Osteoblast (primary cell): ENCODE results near the gene TTC38. TPM values are rescaled to one million over a fixed set of nuclear protein-coding genes. Genes with fewer than 3 reads are reported as not detected.

Experiments
- DNase-seq: peaks from one replicate; pipeline ENCODE4 v3.0.0; 2011; ENCODE audit warnings: low spot score, mixed read lengths; ENCODE audit not compliant: insufficient read length; ENCODE audit errors: missing footprints
- H2AFZ ChIP-seq: 2 replicates; pipeline ENCODE4 v1.6.0; 2011; ENCODE audit warnings: mild to moderate bottlenecking, low read length
- H3K27ac ChIP-seq: 2 replicates; pipeline ENCODE4 v1.5.1; 2011; ENCODE audit warnings: mild to moderate bottlenecking, low read depth, low read length, moderate library complexity
- H3K27me3 ChIP-seq: 2 replicates; pipeline ENCODE4 v1.6.0; 2012; ENCODE audit warnings: mild to moderate bottlenecking, control low read depth, inconsistent platforms, low read length, moderate library complexity; ENCODE audit not compliant: insufficient read depth
- H3K36me3 ChIP-seq: 2 replicates; pipeline ENCODE4 v1.5.1; 2011; ENCODE audit warnings: mild to moderate bottlenecking, low read length, control low read depth, moderate library complexity; ENCODE audit not compliant: insufficient read depth
- H3K4me1 ChIP-seq: 2 replicates; pipeline ENCODE4 v1.5.1; 2011; ENCODE audit warnings: mild to moderate bottlenecking, low read length, control low read depth, moderate library complexity; ENCODE audit not compliant: insufficient read depth
- H3K4me2 ChIP-seq: 2 replicates; pipeline ENCODE4 v1.6.0; 2011; ENCODE audit warnings: mild to moderate bottlenecking, low read length; ENCODE audit not compliant: insufficient read depth
- H3K4me3 ChIP-seq: fragments of 200-600 bp; sonication (generic); 3 replicates; pipeline ENCODE4 v1.5.1; 2012; ENCODE audit warnings: mild to moderate bottlenecking, low read length, inconsistent platforms; ENCODE audit not compliant: insufficient read depth
- H3K79me2 ChIP-seq: 2 replicates; pipeline ENCODE4 v1.6.0; 2012; ENCODE audit warnings: mild to moderate bottlenecking, low read length, control low read depth, inconsistent platforms; ENCODE audit not compliant: insufficient read depth
- H3K9me3 ChIP-seq: 2 replicates; pipeline ENCODE4 v1.5.1; 2011; ENCODE audit warnings: low read depth, low read length, control low read depth
- H4K20me1 ChIP-seq: 2 replicates; pipeline ENCODE4 v1.6.0; 2012; ENCODE audit warnings: mild to moderate bottlenecking, low read length, control low read depth; ENCODE audit not compliant: insufficient read depth
- CTCF ChIP-seq: IDR thresholded peaks from 2 replicates; pipeline ENCODE4 v1.5.1; 2011; ENCODE audit warnings: mild to moderate bottlenecking, low read depth, low read length, moderate library complexity; ENCODE audit errors: extremely low read depth
- total RNA-seq: library from RNA; depleted of rRNA; stranded (reverse); fragments of >200 nt; gene quantifications from 2 replicates; pipeline ENCODE4 v1.2.3, GENCODE V29; 2012

The TTC38 gene
- total RNA-seq, 1 donor, result 29.3 TPM

DNA sequence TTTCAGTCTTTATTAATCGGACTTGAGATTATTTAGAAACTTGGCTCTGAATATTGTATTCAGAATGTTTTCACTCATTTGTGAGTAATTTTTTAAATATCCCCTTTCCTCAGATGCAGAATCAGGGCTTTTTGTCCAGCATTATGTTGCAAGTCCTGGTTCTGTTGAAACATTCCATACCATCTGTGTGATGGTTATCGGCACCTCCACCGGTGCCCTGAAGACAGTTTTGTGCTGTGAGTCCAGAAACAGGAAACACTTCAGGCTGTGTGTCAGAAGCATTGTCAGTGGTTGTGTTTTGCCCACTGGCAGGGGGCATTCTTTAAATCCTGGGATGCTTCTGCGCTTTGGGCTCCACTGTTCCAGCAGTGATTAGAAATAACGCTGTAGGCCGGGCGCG lies 38.1 kb upstream of the TTC38 start:
- Histone ChIP-seq H3K79me2 (no peaks in the 10 kb centered on the region), H3K4me1 (peaks cover 8% of the 10 kb centered on the region), H3K4me2 (no peak overlapping the region), H3K27ac (no peak overlapping the region), H3K9me3 (no peaks in the 10 kb centered on the region), H2AFZ (no peak overlapping the region), H4K20me1 (no peaks in the 10 kb centered on the region), H3K36me3 (peaks cover 8% of the 10 kb centered on the region), H3K27me3 (no peaks in the 10 kb centered on the region), H3K4me3 (no peak overlapping the region)
- DNase-seq, result no peak
- TF ChIP-seq CTCF, result no peak

GRCh38 chr22:46230262-46230901 lies 37.4 kb upstream of the TTC38 start:
- no peaks in the 10 kb centered on the region for H3K79me2 ChIP-seq
- H3K9me3 ChIP-seq, result no peaks in the 10 kb centered on the region
- H3K36me3 ChIP-seq, result peaks cover 11% of the 10 kb centered on the region
- H3K4me2 ChIP-seq, result no peak overlapping the region
- no peak overlapping the region for H2AFZ ChIP-seq
- DNase-seq, result no peak
- H3K27ac ChIP-seq, result no peak overlapping the region
- H3K27me3 ChIP-seq, result no peaks in the 10 kb centered on the region
- no peak for TF ChIP-seq CTCF
- H4K20me1 ChIP-seq, result no peaks in the 10 kb centered on the region
- no peak overlapping the region for H3K4me3 ChIP-seq
- peaks cover 8% of the 10 kb centered on the region for H3K4me1 ChIP-seq

DNA sequence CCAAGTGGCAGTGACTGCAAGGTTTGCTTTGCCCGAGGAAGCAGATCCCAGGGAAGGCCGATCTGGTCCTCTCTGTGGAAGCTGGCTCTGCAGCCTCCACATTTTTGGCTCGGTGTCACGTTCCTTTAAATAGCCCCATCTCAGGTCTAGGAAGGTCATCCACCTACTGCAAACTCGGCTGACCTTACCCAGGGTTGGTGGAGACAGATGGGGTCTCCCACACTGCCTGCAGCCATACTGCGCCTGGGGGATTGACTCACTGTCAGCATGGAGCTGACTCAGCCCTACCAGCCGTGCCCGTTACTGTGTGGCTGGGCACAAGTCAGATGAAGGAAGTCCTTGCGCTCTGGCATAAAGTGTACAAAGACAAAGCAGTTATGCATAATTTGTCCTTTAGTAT lies 34.6 kb upstream of the TTC38 start:
- peak; percentile 96 for DNase-seq
- H3K27ac ChIP-seq, result peak overlapping the region; percentile 34

GRCh38 chr22:46234969-46235368 lies 32.8 kb upstream of the TTC38 start:
- no peak for DNase-seq
- H2AFZ ChIP-seq, result no peak overlapping the region
- no peak overlapping the region for H3K4me2 ChIP-seq
- peaks cover 8% of the 10 kb centered on the region for H3K4me1 ChIP-seq
- H4K20me1 ChIP-seq, result no peaks in the 10 kb centered on the region
- H3K9me3 ChIP-seq, result no peaks in the 10 kb centered on the region
- H3K27me3 ChIP-seq, result no peaks in the 10 kb centered on the region
- H3K27ac ChIP-seq, result no peak overlapping the region
- no peak for TF ChIP-seq CTCF
- no peaks in the 10 kb centered on the region for H3K79me2 ChIP-seq
- peaks cover 12% of the 10 kb centered on the region for H3K36me3 ChIP-seq
- H3K4me3 ChIP-seq, result no peak overlapping the region

More for the DNA sequence above, 34.6 kb upstream of the TTC38 start:
- peaks cover 12% of the 10 kb centered on the region for H3K36me3 ChIP-seq
- peak overlapping the region; percentile 67 for H3K4me2 ChIP-seq
- peaks cover 8% of the 10 kb centered on the region for H3K4me1 ChIP-seq
- H3K4me3 ChIP-seq, result peak overlapping the region; percentile 46
- H3K9me3 ChIP-seq, result no peaks in the 10 kb centered on the region
- no peaks in the 10 kb centered on the region for H4K20me1 ChIP-seq
- H2AFZ ChIP-seq, result no peak overlapping the region
- no peaks in the 10 kb centered on the region for H3K79me2 ChIP-seq
- TF ChIP-seq CTCF, result no peak
- H3K27me3 ChIP-seq, result no peaks in the 10 kb centered on the region
